Activated naive CD4-positive, alpha-beta T cell treated with anti-CD3 and anti-CD28 coated beads, Interleukin-2, amount 50 U/mL, for 16 hours (primary cell): ENCODE data around the gene SFN.
A peak's percentile ranks its signal among the peaks of the same experiment; 100 is the strongest.
"Not testable (repeated sequence)": the region's sequence is repeated elsewhere in the genome, so short reads cannot be mapped to it uniquely, and the experiment has no call there.

Experiments
- DNase-seq: peaks from one replicate; pipeline ENCODE4 v3.0.0-alpha.2; 2020

SFN gene

DNA sequence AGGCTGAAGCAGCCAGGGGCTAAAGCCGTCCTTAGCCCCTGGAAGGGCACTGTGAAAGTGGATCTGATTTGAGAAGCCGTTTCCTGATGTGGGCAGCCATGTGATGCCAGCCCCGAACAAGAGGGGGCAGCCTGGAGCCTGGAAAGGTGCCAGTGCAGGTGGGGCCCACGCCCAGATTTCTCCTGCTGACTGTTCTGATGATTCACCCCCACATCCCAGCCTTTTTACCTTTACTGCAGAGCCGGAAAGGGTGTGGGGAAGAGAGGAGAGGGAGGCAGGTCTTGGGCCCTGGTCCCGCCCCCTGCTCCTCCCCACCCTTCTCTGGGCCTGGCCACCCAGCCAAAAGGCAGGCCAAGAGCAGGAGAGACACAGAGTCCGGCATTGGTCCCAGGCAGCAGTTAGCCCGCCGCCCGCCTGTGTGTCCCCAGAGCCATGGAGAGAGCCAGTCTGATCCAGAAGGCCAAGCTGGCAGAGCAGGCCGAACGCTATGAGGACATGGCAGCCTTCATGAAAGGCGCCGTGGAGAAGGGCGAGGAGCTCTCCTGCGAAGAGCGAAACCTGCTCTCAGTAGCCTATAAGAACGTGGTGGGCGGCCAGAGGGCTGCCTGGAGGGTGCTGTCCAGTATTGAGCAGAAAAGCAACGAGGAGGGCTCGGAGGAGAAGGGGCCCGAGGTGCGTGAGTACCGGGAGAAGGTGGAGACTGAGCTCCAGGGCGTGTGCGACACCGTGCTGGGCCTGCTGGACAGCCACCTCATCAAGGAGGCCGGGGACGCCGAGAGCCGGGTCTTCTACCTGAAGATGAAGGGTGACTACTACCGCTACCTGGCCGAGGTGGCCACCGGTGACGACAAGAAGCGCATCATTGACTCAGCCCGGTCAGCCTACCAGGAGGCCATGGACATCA is at the start of gene SFN:
SFN (plus strand) TSS at position 369 of the 904 bp plus-strand sequence; CDS start at position 433, 64 bp downstream.
- peak; percentile 42 for DNase-seq

DNA sequence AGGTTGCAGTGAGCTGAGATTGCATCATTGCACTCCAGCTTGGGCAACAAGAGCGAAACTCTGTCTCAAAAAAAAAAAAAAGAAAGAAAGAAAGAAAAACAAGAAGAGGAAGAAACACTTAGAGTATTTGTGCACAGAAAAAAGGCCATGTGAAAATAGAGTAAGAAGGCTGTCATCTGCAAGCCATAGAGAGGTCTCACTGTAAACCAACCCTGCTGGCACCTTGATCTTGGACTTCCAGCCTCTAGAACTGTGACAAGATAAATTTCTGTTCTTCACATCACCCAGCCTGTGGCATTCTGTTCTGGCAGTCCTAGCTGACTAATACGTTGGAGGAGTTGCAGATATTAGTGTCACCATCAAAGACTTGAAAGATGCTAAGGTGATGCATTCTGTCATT is 48.6 kb upstream of the SFN start:
- DNase-seq = no peak

DNA sequence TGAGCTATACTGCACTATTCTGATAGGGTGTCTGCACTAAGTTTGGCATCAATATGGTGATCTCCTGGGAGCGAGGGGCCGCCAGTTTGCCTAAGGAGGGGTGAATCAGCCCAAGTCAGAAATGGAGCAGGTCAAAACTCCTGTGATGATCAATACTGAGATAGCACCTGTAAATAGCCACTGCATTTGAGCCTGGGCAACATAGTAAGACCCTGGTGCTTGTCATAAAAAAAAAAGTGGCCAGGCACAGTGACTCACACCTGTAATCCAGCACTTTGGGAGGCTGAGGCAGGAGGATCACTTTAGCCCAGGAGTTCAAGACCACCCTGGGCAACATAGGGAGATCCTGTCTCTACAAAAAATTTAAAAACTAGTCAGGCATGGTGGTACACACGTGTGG is 48.1 kb upstream of the SFN start:
- DNase-seq = no peak

DNA sequence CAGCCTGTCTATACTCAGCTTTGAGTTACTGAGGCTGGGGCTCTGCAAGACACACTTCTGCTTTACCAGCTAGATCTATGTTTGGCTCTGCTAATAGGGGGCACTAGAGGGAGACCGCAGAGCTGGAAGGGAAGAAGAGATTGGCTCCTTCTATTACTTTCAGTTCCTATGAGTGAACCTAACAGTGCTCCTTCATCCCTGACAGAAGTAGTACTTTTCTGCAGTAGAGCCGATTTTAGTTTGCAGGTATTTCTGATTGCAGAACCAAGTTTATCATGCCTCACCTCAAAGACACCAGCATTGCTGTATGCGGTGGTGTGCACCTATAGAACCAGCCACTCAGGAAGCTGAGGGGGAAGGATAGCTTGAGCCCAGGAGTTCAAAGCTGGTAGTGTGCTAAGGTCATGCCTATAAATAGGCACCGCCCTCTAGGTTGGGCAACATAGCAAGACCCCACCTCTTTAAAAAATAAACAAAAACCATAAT is 42.1 kb upstream of the SFN start:
- DNase-seq = no peak

DNA sequence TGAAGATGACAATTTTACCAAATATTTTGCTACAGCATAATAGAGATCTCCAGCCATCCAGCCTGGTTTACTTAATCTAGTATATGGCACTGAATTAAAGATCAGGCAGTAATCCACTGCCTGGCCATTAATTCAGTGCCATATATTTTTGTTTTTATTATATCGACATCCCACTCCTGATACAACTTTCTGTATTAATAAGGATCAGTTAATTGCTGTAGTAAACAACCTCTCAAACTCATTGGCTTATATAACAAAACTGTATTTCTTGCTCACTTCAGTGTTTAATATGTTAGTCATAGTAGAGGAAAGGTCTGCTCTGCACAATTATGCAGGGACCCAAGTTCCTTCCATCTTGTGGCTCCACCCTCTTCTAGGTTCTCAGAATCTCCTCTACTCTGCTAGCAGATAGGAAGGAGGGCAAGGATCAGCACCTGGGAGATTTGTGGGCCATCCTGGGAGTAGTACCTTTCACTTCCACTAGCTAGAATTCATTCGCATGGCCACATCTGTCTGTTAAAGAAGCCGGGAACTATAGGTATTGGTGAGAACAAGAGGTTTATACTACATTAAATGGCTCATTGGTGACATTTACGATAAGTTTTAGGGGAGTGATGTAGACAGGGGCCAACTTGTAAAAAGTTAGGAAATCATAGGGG is 40.1 kb upstream of the SFN start:
- no peak for DNase-seq

DNA sequence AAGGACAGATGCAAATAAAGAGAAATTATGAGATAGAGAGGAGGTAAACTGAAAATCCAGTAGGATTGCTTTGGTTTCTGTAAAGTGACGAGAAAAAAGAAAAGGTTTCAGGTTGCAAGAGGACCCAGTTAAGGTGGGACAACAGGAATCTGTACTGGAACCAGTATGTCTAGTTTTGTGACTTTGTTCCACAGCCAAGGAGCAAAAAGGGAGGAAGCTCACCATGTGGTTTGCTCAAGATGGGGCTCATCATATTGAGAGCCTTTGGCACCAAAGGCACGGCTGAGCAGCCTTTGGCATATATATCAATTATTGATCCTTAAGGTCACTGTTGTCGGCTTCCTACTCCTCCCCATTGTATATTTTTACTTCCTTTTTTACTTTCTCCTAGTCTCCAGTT is 38.2 kb upstream of the SFN start:
- DNase-seq = no peak

DNA sequence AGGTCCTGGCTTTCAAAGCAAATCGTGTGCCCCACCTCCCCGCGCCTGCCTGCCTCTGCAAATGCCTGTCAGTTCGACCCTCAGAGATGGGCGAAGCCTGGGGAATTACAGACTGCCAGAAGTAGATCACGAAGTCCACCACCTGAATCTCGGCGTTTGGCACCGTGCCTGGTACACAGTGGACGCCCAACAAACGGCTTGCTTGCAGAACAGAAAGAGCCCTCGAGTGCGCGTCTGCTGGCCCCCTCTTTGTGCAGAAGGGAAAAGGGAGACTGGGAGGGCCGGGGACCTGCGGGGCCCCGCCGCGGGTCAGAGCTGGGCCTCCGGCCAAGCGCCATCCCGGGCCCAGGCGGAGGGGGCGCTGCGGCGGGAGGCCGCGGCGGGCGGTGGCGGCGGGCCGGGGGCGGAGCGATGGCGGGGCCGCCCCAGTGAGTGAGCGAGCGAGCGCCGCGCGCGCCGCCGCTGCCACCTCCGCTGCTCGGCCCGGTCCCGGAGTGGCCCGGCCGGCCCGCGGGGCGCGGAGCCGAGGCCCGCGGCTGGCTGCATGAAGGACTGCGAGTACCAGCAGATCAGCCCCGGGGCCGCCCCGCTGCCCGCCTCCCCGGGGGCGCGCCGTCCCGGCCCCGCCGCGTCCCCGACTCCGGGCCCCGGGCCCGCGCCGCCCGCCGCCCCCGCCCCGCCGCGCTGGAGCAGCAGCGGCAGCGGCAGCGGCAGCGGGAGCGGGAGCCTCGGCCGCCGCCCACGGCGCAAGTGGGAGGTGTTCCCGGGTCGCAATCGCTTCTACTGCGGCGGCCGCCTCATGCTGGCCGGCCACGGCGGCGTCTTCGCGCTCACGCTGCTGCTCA is 36.5 kb upstream of the SFN start, which contains the start of gene ZDHHC18:
ZDHHC18 (plus strand) TSS at position 428 of the 845 bp plus-strand sequence; CDS start at position 545, 117 bp downstream.
- DNase-seq = peak; percentile 76

DNA sequence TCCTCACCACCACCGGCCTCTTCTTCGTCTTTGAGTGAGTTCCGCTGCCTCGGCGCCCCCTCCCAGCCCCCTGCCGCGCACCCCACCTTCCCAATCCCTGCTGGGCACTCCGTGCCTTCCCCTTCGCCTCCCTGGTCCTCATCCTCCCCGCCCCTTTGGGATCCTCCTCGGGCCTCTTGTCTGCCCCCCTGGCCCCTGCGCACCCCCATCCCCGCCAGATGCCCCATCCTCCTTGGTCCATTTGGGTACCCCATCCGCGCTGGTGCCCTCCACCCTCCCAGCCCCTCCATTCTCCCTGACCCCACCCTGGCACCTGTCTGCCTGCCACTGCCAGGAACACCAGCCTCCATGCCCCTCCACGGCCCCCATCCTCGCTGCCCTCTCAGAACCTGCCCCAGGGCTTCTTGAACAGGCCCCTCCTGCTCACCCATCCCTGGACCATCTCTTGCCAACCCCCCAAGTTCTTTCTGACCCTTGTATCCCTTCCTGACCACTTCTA is 35.8 kb upstream of the SFN start:
- no peak for DNase-seq

DNA sequence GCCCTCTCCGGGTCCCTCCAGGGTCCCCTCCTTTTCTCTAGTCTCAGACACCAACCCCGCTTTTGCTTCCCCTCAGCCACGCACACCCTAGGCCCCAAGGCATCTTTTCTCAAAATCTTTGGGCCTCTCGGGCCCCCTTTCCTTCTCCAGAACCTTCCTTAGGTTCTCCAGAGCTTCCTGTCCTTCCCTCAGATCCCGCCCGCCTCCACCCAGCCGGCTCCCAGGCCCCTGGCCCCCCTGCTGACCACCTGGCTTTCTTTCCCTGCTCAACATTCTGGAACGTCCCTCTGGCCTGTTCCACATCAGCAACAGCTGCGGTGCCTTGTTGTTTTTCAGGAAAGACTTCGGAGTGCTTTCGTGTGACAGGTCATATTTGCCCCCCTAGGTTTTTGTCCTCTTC is 35.3 kb upstream of the SFN start:
- no peak for DNase-seq

DNA sequence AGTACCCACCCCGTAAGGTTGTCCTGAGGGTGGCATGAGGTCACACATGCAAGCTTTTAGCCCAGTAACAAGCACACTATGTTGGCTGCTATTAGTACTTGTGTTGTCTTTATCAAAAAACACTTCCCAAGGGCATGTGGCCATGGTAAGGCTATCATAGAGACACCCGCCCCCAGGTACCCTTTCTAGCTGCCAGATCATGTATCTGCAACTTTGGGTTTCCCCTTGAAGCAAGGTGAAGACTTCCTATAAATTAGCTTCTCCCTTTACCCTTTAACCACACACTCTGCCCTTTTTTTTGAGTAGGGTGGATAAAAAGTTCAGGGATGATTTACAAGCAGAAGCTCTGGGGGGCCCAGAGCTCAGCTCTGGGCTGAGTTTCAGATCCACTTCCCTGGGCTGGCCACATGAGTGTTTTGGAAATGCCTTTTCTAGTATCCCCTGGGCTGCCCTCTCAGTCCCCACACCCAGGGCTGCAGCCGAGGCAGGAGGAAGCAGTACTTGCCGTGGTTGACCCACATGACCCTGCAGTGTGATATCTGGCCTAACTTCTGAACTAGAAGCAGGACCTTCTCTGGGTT is 34.4 kb upstream of the SFN start:
- DNase-seq = peak; percentile 41

DNA sequence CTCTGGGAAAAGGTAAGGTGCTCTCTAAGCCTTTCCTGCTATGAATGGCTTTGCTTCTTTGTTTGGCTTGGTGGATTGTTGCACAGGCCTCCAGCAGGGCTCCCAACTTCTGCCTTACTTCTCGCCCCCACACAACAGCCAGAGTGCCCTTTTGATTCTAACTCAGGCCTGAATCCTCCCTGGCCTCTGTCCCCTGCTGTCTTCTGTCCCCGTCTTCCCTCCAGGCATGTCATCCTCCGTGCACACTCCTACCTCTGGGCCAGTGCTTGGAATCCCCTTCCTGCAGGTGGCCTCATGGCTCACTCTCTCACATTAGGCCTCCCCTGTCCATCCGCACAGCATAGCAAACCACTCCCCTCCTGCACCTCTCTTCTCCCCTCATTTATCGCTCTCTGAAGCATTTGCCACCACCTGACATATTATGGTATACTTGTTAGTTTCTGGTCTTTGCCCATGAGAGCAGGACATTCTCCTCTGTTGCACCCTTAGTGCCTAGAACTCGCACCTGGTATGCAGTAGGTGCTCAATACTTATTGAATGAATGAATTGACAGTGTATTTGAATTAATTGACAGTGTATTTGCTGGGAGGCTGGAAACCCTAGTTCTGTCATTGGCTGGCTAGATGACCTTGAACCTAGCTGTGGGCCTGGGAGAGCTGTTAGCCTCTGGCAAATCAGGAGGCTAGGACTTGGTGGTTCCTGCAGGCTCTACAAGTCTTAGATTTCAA is 33.6 kb upstream of the SFN start:
- no peak for DNase-seq

DNA sequence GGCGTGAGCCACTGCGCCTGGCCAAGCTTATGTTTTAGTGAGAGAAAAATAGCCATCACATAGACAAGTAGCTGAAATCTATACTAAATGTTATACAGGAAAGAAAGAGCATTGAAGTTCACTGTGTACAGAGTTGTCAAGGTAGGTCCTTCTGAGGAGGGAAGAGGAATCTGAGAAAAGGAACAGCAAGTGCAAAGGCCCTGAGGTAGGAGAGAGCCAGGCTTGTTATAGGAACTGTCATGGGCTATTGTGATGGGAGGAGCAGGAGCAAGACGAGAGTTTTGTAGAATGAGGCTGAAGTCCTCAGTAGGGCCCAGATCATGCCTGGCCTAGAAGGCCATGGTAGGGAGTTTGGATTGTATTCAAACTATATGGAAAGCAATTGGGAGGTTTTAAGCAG is 31.9 kb upstream of the SFN start:
- no peak for DNase-seq

DNA sequence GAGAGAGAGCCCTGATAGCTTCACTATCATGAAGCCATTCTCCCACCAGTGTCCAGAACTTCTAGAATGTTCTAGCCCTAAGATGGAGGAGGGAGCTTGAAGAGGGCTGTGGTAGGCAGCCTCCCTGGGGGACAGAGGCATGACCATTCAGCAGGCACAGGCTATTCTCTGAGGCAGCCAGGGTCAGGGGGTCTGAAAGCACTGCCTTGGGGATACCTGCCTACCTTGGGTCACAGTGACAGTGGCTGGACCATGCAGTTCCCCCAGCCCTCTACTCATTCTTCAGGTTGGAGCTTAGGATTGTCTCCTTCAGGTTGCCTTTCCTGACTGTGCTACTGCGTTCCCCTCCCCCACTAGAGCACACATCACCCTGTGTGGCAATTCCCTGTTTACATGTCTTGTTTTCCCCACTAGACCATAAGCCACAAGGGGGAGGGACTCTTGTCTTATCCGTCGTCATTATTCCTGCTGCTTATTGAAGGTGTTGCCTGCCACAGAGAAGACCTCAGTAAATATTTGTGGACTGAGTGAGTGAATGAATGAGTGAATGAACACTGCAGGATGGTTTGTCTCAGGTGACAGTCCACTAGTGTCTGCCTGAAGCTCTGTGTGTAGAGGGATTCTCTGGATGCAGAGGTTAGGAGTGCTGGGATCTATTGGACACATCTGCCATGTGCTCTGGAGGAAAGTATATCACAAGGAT is 31.3 kb upstream of the SFN start:
- DNase-seq = no peak

DNA sequence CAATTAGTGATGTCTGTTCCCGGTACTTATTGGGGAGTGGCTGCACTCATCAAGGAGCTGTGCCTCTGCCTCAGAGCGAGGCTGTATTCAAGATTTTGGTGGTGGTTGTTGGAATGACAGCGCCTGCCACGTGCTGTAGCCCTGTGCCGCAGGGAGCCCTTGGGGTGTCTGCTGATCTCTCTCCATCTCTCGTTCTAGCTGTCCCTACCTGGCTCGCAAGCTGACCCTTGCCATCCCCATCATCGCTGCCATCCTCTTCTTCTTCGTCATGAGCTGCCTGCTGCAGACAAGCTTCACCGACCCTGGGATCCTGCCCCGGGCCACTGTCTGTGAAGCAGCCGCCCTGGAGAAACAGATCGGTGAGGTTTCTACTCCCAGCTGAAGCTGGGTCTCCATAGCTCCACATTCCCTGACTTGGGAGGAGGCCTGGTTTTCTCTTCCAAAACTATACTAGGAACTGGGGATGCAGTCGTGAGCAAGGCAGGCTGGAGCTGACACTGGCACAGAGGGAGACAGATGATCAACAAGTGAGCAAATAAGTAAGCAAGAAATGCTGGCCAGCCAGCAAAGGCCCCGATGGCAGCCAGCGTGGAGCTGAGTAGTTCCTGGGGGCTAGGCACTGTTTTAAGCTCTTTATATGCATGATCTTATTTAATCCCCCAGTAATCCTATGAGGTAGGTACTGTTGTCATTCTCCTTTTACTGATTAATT is 30.5 kb upstream of the SFN start:
- no peak for DNase-seq

DNA sequence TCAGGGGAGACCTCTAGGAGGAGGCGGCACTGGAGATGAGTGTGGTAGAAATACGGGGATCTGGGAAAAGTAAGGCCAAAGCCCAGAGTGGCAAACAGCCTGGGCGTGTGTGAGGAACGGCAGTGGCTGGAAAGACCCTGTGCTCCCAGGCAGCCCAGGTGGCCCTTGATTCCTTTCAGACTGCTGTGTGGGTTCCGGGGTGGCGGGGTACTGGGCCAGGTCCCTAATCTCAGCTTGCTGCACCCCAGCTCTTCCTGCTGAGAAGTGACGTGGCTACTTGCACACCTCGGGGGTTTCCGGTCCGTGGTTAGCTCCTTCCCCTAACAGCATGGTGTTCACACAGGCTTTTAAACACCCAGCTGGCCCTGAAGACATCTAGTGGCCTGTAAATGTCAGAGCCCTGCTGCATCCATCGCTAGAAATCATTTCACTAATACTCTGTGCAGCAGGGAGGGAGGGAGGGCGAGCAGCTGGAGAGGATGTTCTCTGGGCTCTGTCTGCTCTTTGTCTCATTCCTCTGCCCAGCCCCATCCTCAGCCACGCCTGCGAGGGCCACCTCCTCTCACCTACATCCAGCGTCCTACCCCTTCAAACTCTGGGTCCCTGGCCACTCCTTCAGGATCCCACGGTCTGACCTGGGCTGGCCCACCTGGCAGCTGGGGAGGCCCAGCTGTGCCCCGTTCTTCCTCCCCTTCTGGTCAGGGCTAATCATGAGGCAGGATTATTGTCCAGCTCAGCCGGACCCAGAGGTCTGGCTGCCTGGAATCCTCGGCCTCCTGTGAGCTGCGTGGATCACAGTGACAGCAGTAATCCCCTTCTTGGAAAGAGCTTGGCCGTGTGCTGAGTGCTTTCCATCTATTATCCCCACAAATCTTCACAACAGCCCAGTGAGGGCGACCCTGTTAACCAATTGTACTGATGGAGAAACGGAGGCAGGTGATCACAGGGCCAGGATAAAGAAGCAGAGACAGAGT is 29.2 kb upstream of the SFN start:
- DNase-seq = peak; percentile 78

DNA sequence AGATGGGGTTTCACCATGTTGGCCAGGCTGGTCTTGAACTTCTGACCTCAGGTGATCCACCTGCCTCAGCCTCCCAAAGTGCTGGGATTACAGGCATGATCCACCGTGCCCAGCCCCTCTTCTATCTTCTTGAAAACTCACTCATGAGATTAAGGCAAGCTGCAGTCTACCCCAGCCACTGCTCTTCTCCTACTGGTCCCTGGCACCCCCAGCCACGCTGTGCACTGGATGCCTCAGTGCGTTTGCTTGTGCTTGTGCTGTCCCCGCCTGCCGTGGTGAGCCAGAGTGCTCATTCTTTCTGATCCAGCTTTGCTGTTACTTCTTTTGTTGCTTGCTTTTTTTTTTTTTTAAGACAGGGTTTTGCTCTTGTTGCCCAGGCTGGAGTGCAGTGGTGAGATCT is 25.3 kb upstream of the SFN start:
- not testable (repeated sequence) for DNase-seq

DNA sequence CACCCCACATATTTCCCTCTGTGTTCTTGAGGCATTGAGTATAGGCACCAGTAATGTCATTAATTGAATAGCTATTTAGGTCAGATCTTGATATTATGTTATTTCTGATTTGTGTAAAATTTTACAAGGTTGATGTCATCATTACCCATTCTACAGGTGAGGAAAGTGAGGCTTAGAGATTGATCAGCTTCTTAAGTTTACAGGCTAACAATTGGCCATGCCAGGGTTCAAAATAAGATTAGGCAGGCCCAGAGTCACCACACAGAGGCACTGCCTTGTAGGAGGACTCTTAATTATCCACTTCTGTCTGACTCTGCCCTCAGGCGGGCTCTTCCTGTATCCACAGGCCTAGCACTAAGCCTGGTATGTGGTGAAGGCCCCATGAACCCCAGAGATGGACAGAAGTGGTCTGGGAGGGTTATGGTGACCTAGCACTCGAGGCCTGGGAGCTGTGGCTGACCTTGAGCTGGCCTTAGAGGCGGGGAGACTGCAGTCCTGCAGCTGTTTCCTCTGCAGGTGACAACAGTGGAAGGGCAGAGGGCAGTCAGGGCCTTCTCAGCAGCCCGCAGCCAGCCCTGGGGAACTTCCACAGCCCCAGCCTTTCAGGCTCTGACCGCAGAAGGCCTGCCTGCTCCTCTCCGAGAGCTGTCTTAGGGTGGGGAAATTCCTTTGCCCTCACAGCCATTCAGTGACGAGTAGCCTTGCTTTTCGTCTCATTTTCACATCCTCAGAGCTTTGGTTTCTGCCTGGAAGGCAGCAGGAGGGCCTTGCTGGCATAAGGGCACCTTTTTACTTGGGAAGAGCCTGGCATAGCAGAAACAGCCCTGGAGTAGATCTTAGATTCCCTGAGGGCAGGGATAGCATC is 24.2 kb upstream of the SFN start:
- DNase-seq = no peak

DNA sequence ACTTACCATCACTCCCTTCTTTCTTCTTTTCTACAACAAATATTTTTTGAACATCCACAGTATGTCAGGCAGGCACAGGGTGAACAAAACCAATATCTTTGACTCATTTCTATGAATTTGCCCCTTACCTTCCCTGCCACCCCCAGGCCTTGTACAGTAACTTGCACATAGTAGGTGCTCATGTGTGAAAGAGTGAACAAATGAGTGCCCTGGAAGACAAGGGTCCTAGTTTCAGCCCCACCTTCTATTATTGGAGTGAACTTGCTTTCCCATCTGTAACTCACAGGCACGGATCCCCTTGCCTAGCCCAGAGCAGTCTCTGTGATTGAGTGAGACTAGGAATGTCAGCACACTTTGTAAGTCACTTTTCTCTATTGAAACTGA is 23.6 kb upstream of the SFN start:
- no peak for DNase-seq
